LoVo (cell line): Measurements from ENCODE around the gene MMP2.

Experiments
- DNase-seq: peaks from one replicate; pipeline ENCODE4 v3.0.0-alpha.2; 2016; ENCODE audit warnings: low spot score

Gene MMP2

GRCh38 chr16:55469821-55470532, 9.0 kb upstream of the MMP2 start:
- DNase-seq, result no peak

- DNase-seq, result peak; percentile 48
These were observed 8.2 kb upstream of the MMP2 start for GRCh38 chr16:55470533-55471371.

GRCh38 chr16:55471448-55472097, 7.4 kb upstream of the MMP2 start:
- peak; percentile 40 for DNase-seq

GRCh38 chr16:55473587-55473986, 5.4 kb upstream of the MMP2 start:
- no peak for DNase-seq

GRCh38 chr16:55474821-55475220, 4.2 kb upstream of the MMP2 start:
- no peak for DNase-seq

- no peak for DNase-seq
These were observed 3.1 kb upstream of the MMP2 start for GRCh38 chr16:55475919-55476318.

- no peak for DNase-seq
These were observed 2.1 kb upstream of the MMP2 start for GRCh38 chr16:55476625-55477533.

GRCh38 chr16:55477736-55478135, 1.3 kb upstream of the MMP2 start:
- DNase-seq, result no peak

GRCh38 chr16:55479430-55480140, 587 bp downstream of the MMP2 start:
- no peak for DNase-seq

GRCh38 chr16:55480228-55480655, 1.2 kb downstream of the MMP2 start:
- no peak for DNase-seq

- no peak for DNase-seq
These were observed 2.0 kb downstream of the MMP2 start for GRCh38 chr16:55481023-55481422.

GRCh38 chr16:55482056-55482455, 3.1 kb downstream of the MMP2 start:
- DNase-seq, result no peak

GRCh38 chr16:55487048-55487803, 8.2 kb downstream of the MMP2 start:
- DNase-seq, result no peak

GRCh38 chr16:55488306-55488705, 9.3 kb downstream of the MMP2 start:
- no peak for DNase-seq

GRCh38 chr16:55489119-55489955, 10.3 kb downstream of the MMP2 start:
- DNase-seq, result no peak

- no peak for DNase-seq
These were observed 10.9 kb downstream of the MMP2 start for GRCh38 chr16:55489956-55490265.

- DNase-seq, result no peak
These were observed 11.3 kb downstream of the MMP2 start for GRCh38 chr16:55490301-55490700.

- no peak for DNase-seq
These were observed 12.7 kb downstream of the MMP2 start for GRCh38 chr16:55491691-55492090.

- DNase-seq, result no peak
These were observed 13.9 kb downstream of the MMP2 start for GRCh38 chr16:55492756-55493380.
